GM10248 (cell line): Measurements from ENCODE around the gene DZANK1.

Experiments used
- CTCF ChIA-PET: fragments of 300-600 bp; sonication (Branson Sonifier 250); formaldehyde crosslinking; extraction: SDS; loops from one replicate; lab custom pipeline; 2021; ENCODE audit warnings: antibody characterized with exemption; lab: Yijun Ruan, JAX
- POLR2A ChIA-PET: fragments of 350-650 bp; sonication (Branson Sonifier 250); formaldehyde crosslinking; extraction: SDS; loops from one replicate; lab custom pipeline; 2020; ENCODE audit warnings: antibody characterized with exemption; lab: Yijun Ruan, JAX
- DNase-seq: peaks from one replicate; pipeline ENCODE4 v3.0.0; 2012; ENCODE audit errors: extremely low spot score
- TF ChIP-seq, protein P1 (sequence below): IDR thresholded peaks from 2 replicates; pipeline ENCODE4 v1.5.1; 2012; ENCODE audit warnings: mild to moderate bottlenecking, low read depth; ENCODE audit errors: extremely low read depth, missing control alignments, control extremely low read depth

DZANK1 gene

DNA sequence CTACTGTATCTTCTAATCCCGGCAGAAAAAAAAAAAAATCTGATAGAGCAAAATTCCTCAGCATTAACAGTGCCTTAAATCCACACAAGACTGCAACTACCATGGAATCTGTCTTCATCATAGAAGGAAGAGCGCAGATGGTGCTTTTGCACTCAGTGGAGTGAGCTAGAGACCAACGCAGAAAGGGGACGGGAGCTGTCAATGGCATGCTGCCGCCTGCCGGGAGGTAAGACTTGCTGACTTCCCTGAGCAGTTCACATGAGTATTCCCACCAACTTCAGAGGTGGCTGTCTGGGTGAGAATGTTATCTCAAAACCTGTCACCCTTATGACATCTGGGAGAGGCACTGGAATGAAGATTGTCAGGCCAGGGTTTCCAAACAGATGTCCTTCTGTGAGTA lies 35.6 kb downstream of the DZANK1 start:
- TF ChIP-seq, protein P1, sequence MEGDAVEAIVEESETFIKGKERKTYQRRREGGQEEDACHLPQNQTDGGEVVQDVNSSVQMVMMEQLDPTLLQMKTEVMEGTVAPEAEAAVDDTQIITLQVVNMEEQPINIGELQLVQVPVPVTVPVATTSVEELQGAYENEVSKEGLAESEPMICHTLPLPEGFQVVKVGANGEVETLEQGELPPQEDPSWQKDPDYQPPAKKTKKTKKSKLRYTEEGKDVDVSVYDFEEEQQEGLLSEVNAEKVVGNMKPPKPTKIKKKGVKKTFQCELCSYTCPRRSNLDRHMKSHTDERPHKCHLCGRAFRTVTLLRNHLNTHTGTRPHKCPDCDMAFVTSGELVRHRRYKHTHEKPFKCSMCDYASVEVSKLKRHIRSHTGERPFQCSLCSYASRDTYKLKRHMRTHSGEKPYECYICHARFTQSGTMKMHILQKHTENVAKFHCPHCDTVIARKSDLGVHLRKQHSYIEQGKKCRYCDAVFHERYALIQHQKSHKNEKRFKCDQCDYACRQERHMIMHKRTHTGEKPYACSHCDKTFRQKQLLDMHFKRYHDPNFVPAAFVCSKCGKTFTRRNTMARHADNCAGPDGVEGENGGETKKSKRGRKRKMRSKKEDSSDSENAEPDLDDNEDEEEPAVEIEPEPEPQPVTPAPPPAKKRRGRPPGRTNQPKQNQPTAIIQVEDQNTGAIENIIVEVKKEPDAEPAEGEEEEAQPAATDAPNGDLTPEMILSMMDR, result no peak
- no peak for DNase-seq
- CTCF ChIA-PET, result interaction anchor here (0.9 kb wide), 1 partner anchor 17 kb away, joined by 3 read pairs; no protein-coding TSS in a partner anchor
- POLR2A ChIA-PET, result no interaction called here

DNA sequence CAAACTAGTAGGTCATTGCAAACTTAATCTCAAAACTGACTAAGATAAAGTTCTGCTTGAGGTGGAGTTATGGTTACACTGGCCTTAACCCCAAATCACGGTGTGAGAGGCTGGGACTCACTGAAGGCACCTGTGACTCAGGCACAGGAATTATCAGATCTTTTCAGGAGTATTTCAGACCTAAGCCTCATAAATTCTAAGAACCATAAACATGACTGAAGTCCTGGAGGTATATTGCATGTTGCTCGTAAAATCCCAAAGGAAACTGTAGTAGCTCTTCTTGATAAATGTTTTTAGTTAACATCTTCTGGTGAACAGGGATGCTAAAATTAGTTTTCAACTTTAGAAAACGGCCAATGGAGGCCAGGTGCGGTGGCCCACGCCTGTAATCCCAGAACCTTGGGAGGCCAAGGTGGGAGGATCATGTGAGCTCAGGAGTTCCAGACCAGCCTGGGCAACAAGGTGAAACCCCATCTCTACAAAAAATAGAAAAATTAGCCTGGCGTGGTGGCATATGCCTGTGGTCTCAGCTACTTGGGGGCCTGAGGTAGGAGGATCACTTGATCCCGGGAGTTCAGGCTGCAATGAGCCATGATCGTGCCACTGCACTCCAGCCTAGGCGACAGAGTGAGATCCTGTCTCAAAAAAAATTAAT lies 36.5 kb downstream of the DZANK1 start:
- ChIA-PET POLR2A (no interaction called here), CTCF (no interaction called here)
- TF ChIP-seq, protein P1, result no peak
- DNase-seq, result no peak

DNA sequence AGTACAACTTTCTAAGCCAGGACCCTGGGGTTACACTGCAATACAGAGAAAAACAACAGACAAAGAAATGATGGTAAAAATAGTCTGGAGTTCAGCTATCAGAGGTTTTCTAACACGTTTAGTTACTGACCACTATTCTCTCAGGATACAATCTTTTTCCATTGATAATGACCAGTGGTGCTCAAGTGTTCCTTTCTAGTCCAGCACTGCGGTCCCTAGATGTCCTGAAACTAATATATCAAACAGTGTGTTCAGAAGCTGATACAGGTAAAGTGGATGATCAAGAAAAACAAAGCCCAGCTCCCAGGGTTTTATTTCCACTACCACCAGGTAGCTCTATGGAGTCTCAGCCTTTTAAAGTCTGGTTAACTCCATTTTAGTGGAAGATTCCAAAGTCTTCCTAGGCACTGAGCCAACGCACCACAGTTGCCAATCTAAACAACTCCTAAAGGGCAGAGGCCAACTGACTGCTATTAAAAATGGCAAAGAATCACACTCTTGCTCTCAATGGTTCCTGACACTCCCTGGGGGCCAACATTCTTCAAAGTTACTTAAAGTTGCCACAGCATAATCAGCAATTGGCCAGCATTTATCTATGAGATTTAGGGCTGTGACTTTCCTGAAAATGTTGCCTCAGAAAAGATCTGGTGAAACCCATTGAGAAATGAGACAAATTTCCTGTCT lies 38.2 kb downstream of the DZANK1 start:
- ChIA-PET POLR2A (no interaction called here), CTCF (no interaction called here)
- TF ChIP-seq, protein P1, result no peak
- DNase-seq, result no peak

DNA sequence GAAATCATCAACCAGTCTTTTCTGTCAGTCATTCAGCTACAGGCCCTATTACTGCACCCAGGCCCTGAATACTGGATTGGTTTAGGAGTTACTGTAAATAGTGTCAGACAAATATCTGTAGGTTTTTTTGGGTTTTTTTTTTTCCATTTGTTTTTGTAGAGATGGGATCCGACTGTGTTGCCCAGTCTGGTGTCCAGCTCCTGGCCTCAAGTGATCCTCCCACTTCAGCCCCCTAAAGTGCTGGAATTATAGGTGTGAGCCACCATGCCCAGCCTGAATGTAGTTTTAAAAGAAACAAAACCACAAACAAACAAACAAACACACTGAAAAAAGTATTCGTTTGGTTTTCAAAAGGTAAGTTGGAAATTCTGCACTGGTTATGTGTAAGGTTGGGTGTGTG lies 39.6 kb downstream of the DZANK1 start:
- ChIA-PET CTCF (interaction anchor here (0.6 kb wide), 1 partner anchor 24 kb away, joined by 3 read pairs; no protein-coding TSS in a partner anchor), POLR2A (no interaction called here)
- TF ChIP-seq, protein P1, result no peak
- no peak for DNase-seq

DNA sequence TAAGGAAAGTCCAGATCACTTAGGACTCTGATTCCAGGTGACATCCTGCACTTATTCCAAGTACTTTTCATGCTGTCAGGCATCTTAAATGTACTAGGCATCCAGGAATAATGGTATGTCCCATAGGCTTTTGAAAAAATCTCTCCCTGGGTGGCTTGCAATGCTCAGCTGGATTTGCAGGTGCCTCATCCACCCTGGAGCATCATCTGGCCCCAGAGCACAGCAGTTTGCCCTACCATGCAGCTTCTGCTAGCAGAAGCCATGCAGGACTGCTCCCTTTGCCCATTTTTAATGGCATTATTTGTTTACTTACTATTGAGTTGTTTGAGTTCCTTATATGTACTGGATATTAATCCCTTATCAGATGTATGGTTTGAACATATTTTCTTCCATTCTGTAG lies 45.2 kb downstream of the DZANK1 start:
- DNase-seq, result no peak
- TF ChIP-seq, protein P1, result no peak
- ChIA-PET CTCF (no interaction called here), POLR2A (interaction anchor here (0.6 kb wide), 1 partner anchor 24 kb away, joined by 3 read pairs; no protein-coding TSS in a partner anchor)

DNA sequence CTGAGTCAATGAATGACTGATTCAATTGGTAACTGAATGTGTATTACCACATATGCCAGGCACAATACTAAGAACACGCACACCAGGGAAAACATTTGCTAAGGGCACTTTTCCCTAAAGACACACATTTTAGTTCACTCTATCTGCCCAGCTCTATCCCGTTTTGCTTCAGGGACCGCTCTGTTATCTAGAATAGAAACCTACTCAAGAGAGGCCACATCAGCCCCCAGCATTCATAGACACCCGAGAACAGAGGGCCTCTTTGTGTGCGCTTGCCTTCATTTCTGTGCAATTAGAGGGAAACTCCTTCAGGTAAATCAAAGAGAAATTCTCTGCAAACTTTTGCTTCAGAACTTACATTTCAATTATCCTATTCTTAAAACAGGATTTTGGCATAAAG lies 50.3 kb downstream of the DZANK1 start:
- no peak for DNase-seq
- ChIA-PET POLR2A (no interaction called here), CTCF (interaction anchor here (1.2 kb wide), 1 partner anchor 172 kb away, joined by 3 read pairs; the partner anchor contains the start of gene DTD1)
- TF ChIP-seq, protein P1, result no peak
